Ishikawa (cell line): ENCODE data around the gene METTL25.

ENCODE experiments used
- CEBPB ChIP-seq: IDR thresholded peaks from 2 replicates; pipeline ENCODE4 v1.6.1; 2012
- EGR1 ChIP-seq: IDR thresholded peaks from 2 replicates; pipeline ENCODE4 v1.6.1; 2012
- EP300 ChIP-seq: IDR thresholded peaks from 2 replicates; pipeline ENCODE4 v1.6.1; 2012; ENCODE audit warnings: borderline replicate concordance
- RAD21 ChIP-seq: IDR thresholded peaks from 2 replicates; pipeline ENCODE4 v1.6.1; 2012; ENCODE audit warnings: low read depth
- TAF1 ChIP-seq: IDR thresholded peaks from 2 replicates; pipeline ENCODE4 v1.6.1; 2012; ENCODE audit warnings: low read depth, mild to moderate bottlenecking
- TEAD4 ChIP-seq: IDR thresholded peaks from 2 replicates; pipeline ENCODE4 v1.6.1; 2012
- TF ChIP-seq, protein P1 (sequence below): IDR thresholded peaks from 2 replicates; pipeline ENCODE4 v1.6.1; 2012
- TF ChIP-seq, protein P2 (sequence below): IDR thresholded peaks from 2 replicates; pipeline ENCODE4 v1.6.1; 2012
- TF ChIP-seq, protein P3 (sequence below): IDR thresholded peaks from 2 replicates; pipeline ENCODE4 v1.6.1; 2012; ENCODE audit warnings: low read depth, mild to moderate bottlenecking

DNA sequence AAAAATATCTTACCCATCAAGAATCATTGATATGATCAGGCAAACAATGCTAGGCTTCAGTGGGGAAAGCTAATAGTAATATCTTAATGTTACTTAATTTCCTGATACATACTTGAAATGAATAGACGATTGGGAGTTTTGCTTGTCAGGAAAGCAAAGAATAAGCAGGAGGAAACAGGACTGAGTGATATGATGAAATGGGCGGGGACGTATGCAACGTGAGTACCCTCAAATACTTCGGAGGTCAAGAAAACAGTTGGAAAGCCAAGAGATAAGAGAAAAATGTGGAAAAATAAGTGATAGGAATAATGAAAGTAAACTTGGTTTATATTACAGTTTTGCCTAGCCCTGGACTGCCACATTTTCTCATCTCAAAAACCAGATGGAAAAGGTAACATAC, 49.2 kb downstream of the METTL25 start:
- TF ChIP-seq TEAD4 (no peak), EP300 (no peak), CEBPB (no peak), RAD21 (no peak), EGR1 (no peak), TAF1 (no peak)
- TF ChIP-seq, protein P1, sequence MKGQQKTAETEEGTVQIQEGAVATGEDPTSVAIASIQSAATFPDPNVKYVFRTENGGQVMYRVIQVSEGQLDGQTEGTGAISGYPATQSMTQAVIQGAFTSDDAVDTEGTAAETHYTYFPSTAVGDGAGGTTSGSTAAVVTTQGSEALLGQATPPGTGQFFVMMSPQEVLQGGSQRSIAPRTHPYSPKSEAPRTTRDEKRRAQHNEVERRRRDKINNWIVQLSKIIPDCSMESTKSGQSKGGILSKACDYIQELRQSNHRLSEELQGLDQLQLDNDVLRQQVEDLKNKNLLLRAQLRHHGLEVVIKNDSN: no peak
- TF ChIP-seq, protein P2, sequence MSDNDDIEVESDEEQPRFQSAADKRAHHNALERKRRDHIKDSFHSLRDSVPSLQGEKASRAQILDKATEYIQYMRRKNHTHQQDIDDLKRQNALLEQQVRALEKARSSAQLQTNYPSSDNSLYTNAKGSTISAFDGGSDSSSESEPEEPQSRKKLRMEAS: no peak
- TF ChIP-seq, protein P3, sequence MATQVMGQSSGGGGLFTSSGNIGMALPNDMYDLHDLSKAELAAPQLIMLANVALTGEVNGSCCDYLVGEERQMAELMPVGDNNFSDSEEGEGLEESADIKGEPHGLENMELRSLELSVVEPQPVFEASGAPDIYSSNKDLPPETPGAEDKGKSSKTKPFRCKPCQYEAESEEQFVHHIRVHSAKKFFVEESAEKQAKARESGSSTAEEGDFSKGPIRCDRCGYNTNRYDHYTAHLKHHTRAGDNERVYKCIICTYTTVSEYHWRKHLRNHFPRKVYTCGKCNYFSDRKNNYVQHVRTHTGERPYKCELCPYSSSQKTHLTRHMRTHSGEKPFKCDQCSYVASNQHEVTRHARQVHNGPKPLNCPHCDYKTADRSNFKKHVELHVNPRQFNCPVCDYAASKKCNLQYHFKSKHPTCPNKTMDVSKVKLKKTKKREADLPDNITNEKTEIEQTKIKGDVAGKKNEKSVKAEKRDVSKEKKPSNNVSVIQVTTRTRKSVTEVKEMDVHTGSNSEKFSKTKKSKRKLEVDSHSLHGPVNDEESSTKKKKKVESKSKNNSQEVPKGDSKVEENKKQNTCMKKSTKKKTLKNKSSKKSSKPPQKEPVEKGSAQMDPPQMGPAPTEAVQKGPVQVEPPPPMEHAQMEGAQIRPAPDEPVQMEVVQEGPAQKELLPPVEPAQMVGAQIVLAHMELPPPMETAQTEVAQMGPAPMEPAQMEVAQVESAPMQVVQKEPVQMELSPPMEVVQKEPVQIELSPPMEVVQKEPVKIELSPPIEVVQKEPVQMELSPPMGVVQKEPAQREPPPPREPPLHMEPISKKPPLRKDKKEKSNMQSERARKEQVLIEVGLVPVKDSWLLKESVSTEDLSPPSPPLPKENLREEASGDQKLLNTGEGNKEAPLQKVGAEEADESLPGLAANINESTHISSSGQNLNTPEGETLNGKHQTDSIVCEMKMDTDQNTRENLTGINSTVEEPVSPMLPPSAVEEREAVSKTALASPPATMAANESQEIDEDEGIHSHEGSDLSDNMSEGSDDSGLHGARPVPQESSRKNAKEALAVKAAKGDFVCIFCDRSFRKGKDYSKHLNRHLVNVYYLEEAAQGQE: no peak
